Gastrocnemius medialis (tissue), 4 donors: ENCODE data around the gene PIAS1. TPM values are rescaled to one million over a fixed set of nuclear protein-coding genes. Genes with fewer than 3 reads are reported as not detected.

Experiments used
- ATAC-seq, 2 donors: fragments of 150-250 bp; one replicate each; pipeline ENCODE4 v1.9.1; 2016
- DNase-seq, 2 donors: peaks; one replicate each; pipeline ENCODE4 v3.0.0-alpha.2; 2019
- H3K27ac ChIP-seq, 4 donors: fragments of 200-600 bp; sonication (generic); 1 replicate in 1 of 4; 2 replicates in 3 of 4; pipeline ENCODE4 v1.5.1; 2016 to 2018; ENCODE audit warnings: mild to moderate bottlenecking in 2 of 4, moderate library complexity in 1 of 4
- H3K27me3 ChIP-seq, 3 donors: fragments of 200-600 bp; sonication (generic) in 2 of 3; 1 replicate in 1 of 3; 2 replicates in 2 of 3; pipeline versions ENCODE4 v1.5.1 to v1.6.0; 2016 to 2019; ENCODE audit warnings: mild to moderate bottlenecking in 1 of 3, moderate library complexity in 1 of 3
- H3K36me3 ChIP-seq, 2 donors: fragments of 200-600 bp; sonication (generic) in 1 of 2; one replicate each; pipeline ENCODE4 v1.5.1; 2017 to 2018
- H3K4me1 ChIP-seq, 2 donors: fragments of 200-600 bp; sonication (generic) in 1 of 2; one replicate each; pipeline ENCODE4 v1.5.1; 2016 to 2017; ENCODE audit warnings: mild to moderate bottlenecking in 2 of 2
- H3K4me3 ChIP-seq, 4 donors: fragments of 200-600 bp; sonication (generic) in 3 of 4; 1 replicate in 1 of 4; 2 replicates in 3 of 4; pipeline ENCODE4 v1.5.1; 2016 to 2019; ENCODE audit warnings: mild to moderate bottlenecking in 2 of 4
- H3K9me3 ChIP-seq, 3 donors: fragments of 200-600 bp; sonication (generic) in 2 of 3; 1 replicate in 1 of 3; 2 replicates in 2 of 3; pipeline ENCODE4 v1.5.1; 2016 to 2019
- POLR2A ChIP-seq, 2 donors: fragments of 450-650 bp; IDR thresholded peaks; one replicate each; pipeline ENCODE4 v1.6.1; 2017; ENCODE audit warnings: antibody characterized with exemption in 2 of 2, mild to moderate bottlenecking in 2 of 2, moderate library complexity in 2 of 2
- in situ Hi-C, 4 donors: fragments of 200-750 bp; cut with MboI; loops; one replicate each; pipeline versions ENCODE4 v1.15.0 to v1.8.0; 2017; ENCODE audit warnings: low sequenced_read_pairs in 4 of 4
- intact Hi-C: fragments of 100-400 bp; cut with DNase I; formaldehyde crosslinking; loops from one replicate; pipeline ENCODE4 v1.15.1; 2023; ENCODE audit warnings: low total_unique reads
- total RNA-seq, 4 donors: library from RNA; depleted of rRNA; stranded (reverse); fragments of >200 nt; gene quantifications; one replicate each; pipeline versions ENCODE4 v1.1.0 to v1.2.3, GENCODE V29; 2016
- TF ChIP-seq, protein P1 (sequence below), 5 experiments: fragments of 450-650 bp in 3 of 5; fragments of 200-600 bp in 2 of 5; sonication (generic) in 2 of 5; IDR thresholded peaks in 4 of 5; conservative IDR thresholded peaks in 1 of 5; 1 replicate in 4 of 5; 2 replicates in 1 of 5; pipeline ENCODE4 v1.5.1; 2016 to 2019; ENCODE audit warnings: antibody characterized with exemption in 5 of 5, mild to moderate bottlenecking in 3 of 5, moderate library complexity in 3 of 5

The PIAS1 gene
- total RNA-seq, 4 donors from 2014 or later: 16.4 to 71.9 (median 23.5) TPM

DNA sequence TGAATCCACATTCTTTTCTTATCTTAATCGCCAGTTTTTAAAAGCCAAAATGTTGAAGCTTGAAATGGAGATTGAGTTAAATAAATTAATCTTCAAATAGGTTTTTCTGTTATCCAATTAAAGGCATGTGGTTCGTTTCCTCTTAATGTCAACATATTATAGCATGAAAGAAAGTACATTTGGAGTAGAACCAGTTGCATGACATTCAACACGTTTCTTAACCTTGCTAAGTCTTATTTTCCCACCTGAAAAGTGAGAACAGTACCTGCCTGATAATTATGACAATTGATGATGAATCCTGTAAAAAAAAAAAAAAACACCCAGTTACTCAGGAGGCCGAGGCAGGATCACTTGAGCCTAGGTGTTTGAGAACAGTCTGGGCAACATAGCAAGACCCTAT lies 29.3 kb downstream of the PIAS1 start:
- Histone ChIP-seq H3K4me3 (no peak overlapping the region), H3K4me1 (peaks cover 53 to 69% of the 10 kb centered on the region in 2 donors), H3K9me3 (no peaks in the 10 kb centered on the region), H3K27ac (no peak overlapping the region), H3K36me3 (peaks cover 0 to 16% of the 10 kb centered on the region in 2 donors), H3K27me3 (no peaks in the 10 kb centered on the region)
- intact Hi-C loops (no loop called here), in situ Hi-C loops (no loop called here)
- TF ChIP-seq, protein P1, sequence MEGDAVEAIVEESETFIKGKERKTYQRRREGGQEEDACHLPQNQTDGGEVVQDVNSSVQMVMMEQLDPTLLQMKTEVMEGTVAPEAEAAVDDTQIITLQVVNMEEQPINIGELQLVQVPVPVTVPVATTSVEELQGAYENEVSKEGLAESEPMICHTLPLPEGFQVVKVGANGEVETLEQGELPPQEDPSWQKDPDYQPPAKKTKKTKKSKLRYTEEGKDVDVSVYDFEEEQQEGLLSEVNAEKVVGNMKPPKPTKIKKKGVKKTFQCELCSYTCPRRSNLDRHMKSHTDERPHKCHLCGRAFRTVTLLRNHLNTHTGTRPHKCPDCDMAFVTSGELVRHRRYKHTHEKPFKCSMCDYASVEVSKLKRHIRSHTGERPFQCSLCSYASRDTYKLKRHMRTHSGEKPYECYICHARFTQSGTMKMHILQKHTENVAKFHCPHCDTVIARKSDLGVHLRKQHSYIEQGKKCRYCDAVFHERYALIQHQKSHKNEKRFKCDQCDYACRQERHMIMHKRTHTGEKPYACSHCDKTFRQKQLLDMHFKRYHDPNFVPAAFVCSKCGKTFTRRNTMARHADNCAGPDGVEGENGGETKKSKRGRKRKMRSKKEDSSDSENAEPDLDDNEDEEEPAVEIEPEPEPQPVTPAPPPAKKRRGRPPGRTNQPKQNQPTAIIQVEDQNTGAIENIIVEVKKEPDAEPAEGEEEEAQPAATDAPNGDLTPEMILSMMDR (IDR thresholded peaks at IDR 0.05 in 4 of 5, conservative IDR thresholded peaks at IDR 0.05 in 1 of 5): no peak
- no peak for TF ChIP-seq POLR2A (IDR thresholded peaks at IDR 0.05)
- ATAC-seq: no peak
- no peak for DNase-seq

DNA sequence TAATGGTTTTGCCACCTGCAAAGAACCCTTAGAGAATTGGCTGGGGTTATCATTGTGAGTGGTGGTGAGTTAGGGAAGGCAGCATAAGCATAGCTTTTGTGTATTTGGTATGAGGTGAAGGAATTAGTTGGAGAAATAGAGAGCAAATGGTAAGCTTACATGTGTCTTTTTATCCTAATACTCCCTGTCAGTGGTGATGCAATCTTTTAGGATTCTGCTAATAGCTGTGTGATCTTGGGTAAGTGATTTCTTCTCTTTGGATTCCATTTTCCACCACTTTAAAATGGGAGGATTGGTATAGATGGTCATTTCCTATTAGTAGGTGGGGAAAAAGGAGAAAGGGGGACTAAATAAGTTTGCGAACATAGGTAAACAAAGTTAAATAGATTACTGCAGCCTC lies 30.9 kb downstream of the PIAS1 start:
- no peak for DNase-seq
- H3K36me3 ChIP-seq: peaks cover 0 to 16% of the 10 kb centered on the region in 2 donors
- in situ Hi-C loops (no loop called here), intact Hi-C loops (no loop called here)
- TF ChIP-seq, protein P1 (IDR thresholded peaks at IDR 0.05 in 4 of 5, conservative IDR thresholded peaks at IDR 0.05 in 1 of 5): no peak
- TF ChIP-seq POLR2A (IDR thresholded peaks at IDR 0.05): no peak
- no peaks in the 10 kb centered on the region for H3K27me3 ChIP-seq
- H3K9me3 ChIP-seq: no peaks in the 10 kb centered on the region
- H3K4me3 ChIP-seq: no peak overlapping the region
- no peak overlapping the region for H3K27ac ChIP-seq
- peaks cover 43 to 68% of the 10 kb centered on the region in 2 donors for H3K4me1 ChIP-seq
- ATAC-seq: no peak

DNA sequence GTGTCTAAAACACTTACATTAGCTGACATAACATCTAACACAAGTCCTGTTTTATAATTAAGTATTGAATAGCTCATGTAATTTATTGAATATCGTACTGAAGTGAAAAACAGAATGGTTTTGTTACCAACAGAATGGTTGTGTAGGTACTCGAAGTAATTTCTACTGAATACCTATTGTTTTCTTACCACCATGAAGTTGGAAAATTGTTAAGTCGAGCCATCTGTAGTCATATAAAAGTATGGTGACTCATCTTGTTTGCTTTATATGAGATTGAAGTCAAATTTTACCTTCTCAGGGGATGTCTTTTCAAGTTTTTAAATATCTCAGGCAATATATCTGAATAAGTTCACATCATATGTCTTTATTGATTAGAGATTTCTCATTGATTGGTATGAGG lies 37.6 kb downstream of the PIAS1 start:
- no peak for DNase-seq
- H3K4me1 ChIP-seq: peaks cover 12 to 50% of the 10 kb centered on the region in 2 donors
- no peak for ATAC-seq
- no peak for TF ChIP-seq POLR2A (IDR thresholded peaks at IDR 0.05)
- TF ChIP-seq, protein P1 (IDR thresholded peaks at IDR 0.05 in 4 of 5, conservative IDR thresholded peaks at IDR 0.05 in 1 of 5): no peak
- peaks cover 0 to 11% of the 10 kb centered on the region in 2 donors for H3K36me3 ChIP-seq
- H3K27me3 ChIP-seq: no peaks in the 10 kb centered on the region
- in situ Hi-C loops: no loop called here
- no peak overlapping the region for H3K4me3 ChIP-seq
- intact Hi-C loops: no loop called here
- no peaks in the 10 kb centered on the region for H3K9me3 ChIP-seq
- peak overlapping the region in 3 of 4 donors; percentile 11 to 16 (median 15) for H3K27ac ChIP-seq

DNA sequence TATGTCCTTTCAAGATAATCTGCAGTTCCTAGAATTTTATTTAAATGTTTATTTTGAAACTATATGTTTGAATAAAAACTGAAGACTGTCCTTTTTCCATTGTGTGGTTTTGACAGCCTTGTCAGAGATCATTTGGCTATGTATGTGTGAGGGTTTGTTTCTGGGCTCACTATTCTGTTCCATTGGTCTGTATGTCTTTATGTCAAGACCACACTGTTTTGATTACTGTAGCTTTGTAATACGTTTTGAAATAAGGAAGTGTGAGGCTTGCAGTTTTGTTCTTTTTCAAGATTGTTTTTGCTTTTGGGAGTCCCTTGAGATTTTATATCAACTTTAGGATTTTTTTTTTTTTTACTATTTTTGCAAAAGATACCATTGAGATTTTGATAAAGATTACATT lies 42.0 kb downstream of the PIAS1 start:
- no peak overlapping the region for H3K27ac ChIP-seq
- intact Hi-C loops: no loop called here
- H3K4me3 ChIP-seq: no peak overlapping the region
- no peaks in the 10 kb centered on the region for H3K27me3 ChIP-seq
- H3K36me3 ChIP-seq: peaks cover 0 to 6% of the 10 kb centered on the region in 2 donors
- ATAC-seq (no peak), DNase-seq (no peak)
- TF ChIP-seq POLR2A (IDR thresholded peaks at IDR 0.05): no peak
- TF ChIP-seq, protein P1 (IDR thresholded peaks at IDR 0.05 in 4 of 5, conservative IDR thresholded peaks at IDR 0.05 in 1 of 5): no peak
- peaks cover 0 to 4% (median 0%) of the 10 kb centered on the region in 3 donors for H3K9me3 ChIP-seq
- in situ Hi-C loops: no loop called here
- peaks cover 15 to 52% of the 10 kb centered on the region in 2 donors for H3K4me1 ChIP-seq

DNA sequence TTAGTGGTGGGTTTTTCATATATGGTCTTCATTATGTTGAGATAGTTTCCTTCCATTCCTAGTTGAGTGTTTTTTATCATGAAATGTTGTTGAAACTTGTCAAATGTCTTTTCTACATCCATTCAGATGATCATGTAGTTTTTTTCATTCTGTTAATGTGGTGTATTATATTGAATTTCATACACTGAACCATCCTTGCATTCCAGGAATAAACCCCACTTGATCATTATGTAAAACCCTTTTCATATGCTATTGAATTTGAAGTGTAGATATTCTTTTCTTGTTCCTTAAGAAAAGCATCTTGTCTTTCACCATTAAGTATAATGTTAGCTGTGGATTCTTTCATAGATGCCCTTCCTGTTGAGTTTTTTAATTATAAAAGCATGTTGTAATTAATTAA lies 42.9 kb downstream of the PIAS1 start:
- intact Hi-C loops (no loop called here), in situ Hi-C loops (no loop called here)
- peaks cover 6 to 46% of the 10 kb centered on the region in 2 donors for H3K4me1 ChIP-seq
- ATAC-seq (no peak), DNase-seq (no peak)
- TF ChIP-seq, protein P1 (IDR thresholded peaks at IDR 0.05 in 4 of 5, conservative IDR thresholded peaks at IDR 0.05 in 1 of 5): no peak
- no peak for TF ChIP-seq POLR2A (IDR thresholded peaks at IDR 0.05)
- no peaks in the 10 kb centered on the region for H3K27me3 ChIP-seq
- H3K36me3 ChIP-seq: peaks cover 0 to 6% of the 10 kb centered on the region in 2 donors
- H3K4me3 ChIP-seq: no peak overlapping the region
- peaks cover 0 to 4% (median 0%) of the 10 kb centered on the region in 3 donors for H3K9me3 ChIP-seq
- no peak overlapping the region for H3K27ac ChIP-seq
